HL-60/S4 (cell line): ENCODE results near the gene MCF2L.

ENCODE experiments used
- in situ Hi-C: fragments of 300-500 bp; cut with MboI; formaldehyde crosslinking; loops from 2 replicates; pipeline ENCODE4 v1.14.3; 2022; ENCODE audit warnings: low sequenced_read_pairs

MCF2L gene

GRCh38 chr13:112978561-112979405 is 9.8 kb downstream of the MCF2L start:
- in situ Hi-C loops = no loop called here

- in situ Hi-C loops = no loop called here
These were observed 10.4 kb downstream of the MCF2L start for GRCh38 chr13:112979406-112979902.

- in situ Hi-C loops = no loop called here
These were observed 11.4 kb downstream of the MCF2L start for GRCh38 chr13:112980434-112980833.

GRCh38 chr13:112981451-112981850 is 12.4 kb downstream of the MCF2L start:
- in situ Hi-C loops = no loop called here

DNA sequence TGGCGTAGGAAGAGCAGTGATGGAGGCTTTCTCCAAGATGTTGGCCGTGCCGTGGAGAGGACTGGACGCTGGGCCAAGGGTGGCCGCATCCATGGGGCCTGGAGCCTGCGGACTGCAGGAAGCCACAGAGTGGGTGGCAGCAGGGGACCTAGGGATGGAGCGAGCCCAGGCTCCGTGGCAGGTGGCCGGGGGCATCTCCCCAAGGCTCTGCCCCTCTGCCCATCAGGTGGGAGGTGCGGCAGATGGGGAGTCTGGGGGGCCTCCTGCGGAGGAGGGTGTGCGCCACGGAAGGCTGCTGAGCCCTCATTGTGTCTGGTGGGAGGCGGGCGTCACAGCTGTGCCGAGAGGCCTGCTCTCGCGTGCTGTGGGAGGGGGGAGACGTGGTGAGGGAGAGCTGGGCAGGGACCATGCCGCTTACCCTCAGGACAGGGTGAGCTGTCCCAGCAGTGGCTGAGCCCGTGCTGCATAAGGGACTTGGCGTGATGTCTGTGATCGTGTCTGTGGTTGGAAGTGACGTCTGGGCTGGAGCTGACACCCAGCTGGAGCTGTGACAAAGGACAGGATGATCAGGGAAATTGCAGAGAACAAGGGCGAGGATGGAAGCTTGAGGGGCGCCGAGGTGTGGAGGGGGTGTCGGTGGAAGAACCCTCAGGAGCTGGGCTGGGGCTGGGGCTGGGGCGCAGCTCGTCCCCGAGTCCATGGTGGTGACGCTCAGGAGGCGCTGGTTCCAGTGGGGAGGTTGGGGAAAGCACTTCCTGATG is 13.4 kb downstream of the MCF2L start:
- in situ Hi-C loops = no loop called here

- in situ Hi-C loops = no loop called here
These were observed 14.0 kb downstream of the MCF2L start for GRCh38 chr13:112983042-112983305.

- in situ Hi-C loops = no loop called here
These were observed 14.6 kb downstream of the MCF2L start for GRCh38 chr13:112983428-112984196.

- in situ Hi-C loops = no loop called here
These were observed 15.5 kb downstream of the MCF2L start for GRCh38 chr13:112984501-112984900.

GRCh38 chr13:112984954-112985802 is 16.2 kb downstream of the MCF2L start:
- in situ Hi-C loops = no loop called here

DNA sequence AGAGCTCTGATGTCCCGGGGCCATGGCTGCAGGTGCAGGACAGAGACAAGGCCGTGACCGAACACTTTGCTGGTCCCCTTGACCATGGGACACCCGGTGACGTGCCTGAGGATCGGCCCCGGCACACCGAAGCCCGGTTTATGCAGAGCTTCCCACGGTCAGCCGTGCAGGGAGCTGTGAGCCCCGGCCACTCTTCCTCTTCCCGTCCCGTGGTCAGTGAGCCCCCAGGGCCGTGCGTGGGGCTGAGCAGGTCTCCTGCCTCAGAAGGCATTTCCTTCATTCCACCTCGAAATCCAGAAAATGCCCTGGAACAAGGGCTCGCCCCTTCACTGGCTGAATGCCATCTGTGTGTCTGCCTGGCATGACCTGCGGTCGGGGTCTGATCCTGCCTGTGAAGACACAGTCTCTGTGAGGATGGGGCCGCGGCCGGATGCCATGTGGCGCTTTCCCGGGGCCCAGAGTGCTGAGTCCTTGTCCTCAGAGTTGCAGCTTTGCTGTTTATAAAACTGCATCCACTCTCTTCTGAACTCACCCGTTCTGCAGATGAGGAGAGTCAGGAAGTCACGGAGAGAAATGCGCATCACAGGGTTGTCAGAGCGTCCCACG is 16.9 kb downstream of the MCF2L start:
- in situ Hi-C loops = no loop called here

DNA sequence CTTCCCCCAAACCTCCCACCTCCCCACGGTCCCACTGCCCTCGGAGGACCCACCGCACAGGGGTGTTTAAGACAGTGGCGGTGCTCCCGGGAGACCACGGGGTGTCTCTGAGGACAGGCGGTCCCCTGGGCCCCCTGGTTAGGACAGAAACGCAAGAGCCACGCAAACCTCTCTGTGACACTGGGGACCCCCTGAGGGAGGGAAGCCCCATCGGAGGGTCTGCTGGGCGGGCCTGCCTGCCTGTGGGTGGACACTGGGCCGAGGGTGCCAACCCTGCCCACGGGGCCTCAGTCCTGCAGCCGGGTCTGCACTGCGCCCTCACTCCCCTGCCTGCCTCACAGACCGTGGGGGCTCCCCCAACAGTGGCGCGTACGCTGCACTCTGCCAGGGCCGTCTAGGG is 17.5 kb downstream of the MCF2L start:
- in situ Hi-C loops = no loop called here

DNA sequence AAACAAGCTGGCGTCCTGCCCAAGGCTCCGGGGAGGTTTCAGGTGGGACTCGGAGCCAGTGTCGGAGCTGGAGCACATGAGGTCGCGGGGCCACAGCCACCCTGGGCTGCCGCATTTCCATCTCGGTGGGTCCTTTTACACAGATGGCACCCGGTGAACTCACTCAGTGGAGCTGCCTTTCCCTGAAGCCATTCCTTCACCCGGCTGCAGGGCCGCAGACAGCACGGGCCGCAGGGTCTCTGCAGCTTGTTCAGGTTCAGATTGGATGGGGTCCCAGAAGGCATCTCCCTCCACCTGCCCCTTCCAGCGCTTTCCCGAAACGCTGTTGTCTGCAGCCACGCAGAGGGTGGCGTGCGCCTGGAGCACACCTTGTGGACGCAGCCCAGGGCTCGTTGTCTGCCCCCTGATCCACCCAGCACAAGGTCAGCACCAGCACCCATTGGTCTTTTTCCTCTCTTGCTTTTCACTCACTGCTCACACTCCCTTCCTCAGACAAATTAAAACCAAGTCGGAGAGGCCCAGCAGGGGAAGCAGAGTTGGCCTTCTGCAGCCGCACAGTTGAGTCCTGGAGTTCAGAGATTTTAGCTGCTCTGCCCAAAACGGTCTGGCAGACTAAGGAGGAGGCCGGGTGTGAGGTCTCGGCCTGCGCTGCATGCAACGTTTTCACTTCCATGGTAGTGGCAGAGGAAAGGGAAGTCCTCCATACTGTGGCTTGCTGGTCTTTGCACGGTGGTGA is 18.1 kb downstream of the MCF2L start:
- in situ Hi-C loops = no loop called here

DNA sequence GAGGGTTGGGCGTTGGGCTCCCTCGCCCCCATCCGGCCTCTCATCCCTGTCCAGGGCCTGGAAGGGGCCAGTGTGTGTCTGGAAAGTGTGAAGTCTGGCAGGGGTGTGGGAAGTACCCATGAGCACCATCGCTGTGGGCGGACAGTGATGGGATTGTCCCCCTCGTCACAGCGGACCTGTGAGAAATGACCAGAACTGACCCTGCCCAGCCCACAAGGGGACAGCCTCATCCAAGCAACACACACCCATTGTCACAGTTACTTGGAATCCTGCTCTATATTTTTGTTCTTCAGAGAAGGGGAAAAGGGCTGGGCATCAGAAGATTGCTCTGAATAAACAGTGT is 18.6 kb downstream of the MCF2L start:
- in situ Hi-C loops = no loop called here

- in situ Hi-C loops = no loop called here
These were observed 21.8 kb downstream of the MCF2L start for GRCh38 chr13:112990783-112991182.

DNA sequence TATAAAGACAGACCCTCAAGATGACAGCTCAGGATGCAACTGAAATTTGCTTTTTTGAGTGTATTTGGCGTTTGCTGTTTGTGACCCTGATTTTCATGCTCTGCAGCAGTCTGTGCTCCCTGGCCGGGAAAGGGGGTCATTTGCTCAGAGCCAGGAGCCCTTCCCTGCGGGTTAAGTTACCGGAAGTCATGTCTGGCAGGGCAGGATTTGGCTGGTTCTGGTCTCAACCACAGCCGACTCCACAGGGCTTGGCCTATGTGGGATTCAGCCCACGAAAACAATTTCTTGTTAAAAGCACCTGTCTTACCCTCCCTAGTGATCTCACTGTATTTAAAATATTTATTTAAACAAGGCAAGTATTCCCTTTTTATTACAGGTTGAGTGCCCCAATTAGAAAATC is 22.6 kb downstream of the MCF2L start:
- in situ Hi-C loops = no loop called here

GRCh38 chr13:112992931-112993680 is 24.1 kb downstream of the MCF2L start:
- in situ Hi-C loops = no loop called here

- in situ Hi-C loops = no loop called here
These were observed 25.2 kb downstream of the MCF2L start for GRCh38 chr13:112994084-112994780.

- in situ Hi-C loops = no loop called here
These were observed 25.9 kb downstream of the MCF2L start for GRCh38 chr13:112994781-112995355.
